ENCODE data around the gene CCNY.

The CCNY gene

GRCh38 chr10:35345383-35345742, 9.1 kb downstream of the CCNY start:
- H3K4me1 ChIP-seq = peaks cover 16% of the 10 kb centered on the region
- H3K27ac ChIP-seq = no peak overlapping the region

GRCh38 chr10:35346248-35346647, 9.9 kb downstream of the CCNY start:
- Histone ChIP-seq H3K4me1 (peaks cover 12% of the 10 kb centered on the region), H3K9ac (no peak overlapping the region)
- TF ChIP-seq CTCF (IDR thresholded peaks at IDR 0.05) = no peak

More at GRCh38 chr10:35345383-35345742, 9.1 kb downstream of the CCNY start:
- Histone ChIP-seq H3K36me3 (ENCODE audit: control insufficient read depth, insufficient read depth, low read length) (no peaks in the 10 kb centered on the region), H3K9me3 (ENCODE audit: control insufficient read depth, low read length) (no peaks in the 10 kb centered on the region), H3K27me3 (ENCODE audit: control insufficient read depth, insufficient read depth, low read length) (no peaks in the 10 kb centered on the region), H2AFZ (no peak overlapping the region), H3K79me2 (peaks cover 61% of the 10 kb centered on the region), H3K4me3 (ENCODE audit: low read depth, low read length) (no peak overlapping the region), H3K9ac (no peak overlapping the region), H3K4me2 (ENCODE audit: low read length) (no peak overlapping the region)
- no peak for TF ChIP-seq CTCF (IDR thresholded peaks at IDR 0.05)

GRCh38 chr10:35347121-35347562, 10.8 kb downstream of the CCNY start:
- no peak overlapping the region for H3K27ac ChIP-seq
- TF ChIP-seq CTCF (IDR thresholded peaks at IDR 0.05) = no peak
- no peak overlapping the region for H2AFZ ChIP-seq
- H3K36me3 ChIP-seq (ENCODE audit: control insufficient read depth, insufficient read depth, low read length) = no peaks in the 10 kb centered on the region
- no peak overlapping the region for H3K9ac ChIP-seq
- no peak overlapping the region for H3K4me3 ChIP-seq (ENCODE audit: low read depth, low read length)
- no peak overlapping the region for H3K4me2 ChIP-seq (ENCODE audit: low read length)
- H3K9me3 ChIP-seq (ENCODE audit: control insufficient read depth, low read length) = no peaks in the 10 kb centered on the region
- H3K79me2 ChIP-seq = peaks cover 60% of the 10 kb centered on the region
- peaks cover 9% of the 10 kb centered on the region for H3K4me1 ChIP-seq
- H3K27me3 ChIP-seq (ENCODE audit: control insufficient read depth, insufficient read depth, low read length) = no peaks in the 10 kb centered on the region

More at GRCh38 chr10:35346248-35346647, 9.9 kb downstream of the CCNY start:
- no peaks in the 10 kb centered on the region for H3K27me3 ChIP-seq (ENCODE audit: control insufficient read depth, insufficient read depth, low read length)
- H3K4me3 ChIP-seq (ENCODE audit: low read depth, low read length) = no peak overlapping the region
- peaks cover 54% of the 10 kb centered on the region for H3K79me2 ChIP-seq
- H3K4me2 ChIP-seq (ENCODE audit: low read length) = no peak overlapping the region
- H3K36me3 ChIP-seq (ENCODE audit: control insufficient read depth, insufficient read depth, low read length) = no peaks in the 10 kb centered on the region
- no peak overlapping the region for H2AFZ ChIP-seq
- no peak overlapping the region for H3K27ac ChIP-seq
- no peaks in the 10 kb centered on the region for H3K9me3 ChIP-seq (ENCODE audit: control insufficient read depth, low read length)

- no peak overlapping the region for H3K9ac ChIP-seq
- H3K9me3 ChIP-seq (ENCODE audit: control insufficient read depth, low read length) = no peaks in the 10 kb centered on the region
- TF ChIP-seq CTCF (IDR thresholded peaks at IDR 0.05) = no peak
- peaks cover 62% of the 10 kb centered on the region for H3K79me2 ChIP-seq
- H3K4me2 ChIP-seq (ENCODE audit: low read length) = no peak overlapping the region
- peaks cover 9% of the 10 kb centered on the region for H3K4me1 ChIP-seq
- no peak overlapping the region for H3K27ac ChIP-seq
- H2AFZ ChIP-seq = no peak overlapping the region
- H3K4me3 ChIP-seq (ENCODE audit: low read depth, low read length) = no peak overlapping the region
- H3K36me3 ChIP-seq (ENCODE audit: control insufficient read depth, insufficient read depth, low read length) = no peaks in the 10 kb centered on the region
- no peaks in the 10 kb centered on the region for H3K27me3 ChIP-seq (ENCODE audit: control insufficient read depth, insufficient read depth, low read length)
Measured at GRCh38 chr10:35347899-35348608, 11.7 kb downstream of the CCNY start.
